Thymus (tissue), 11 donors: ENCODE results near the gene TCL1A. TPM values are rescaled to one million over a fixed set of nuclear protein-coding genes. Genes with fewer than 3 reads are reported as not detected.

Experiments used
- DNase-seq, 9 donors: peaks; one replicate each; pipeline ENCODE4 v3.0.0-alpha.2; 2013; ENCODE audit warnings: low spot score in 9 of 9, low read depth in 6 of 9, missing footprints in 1 of 9
- H3K27ac ChIP-seq, 2 donors: one replicate each; pipeline ENCODE4 v1.5.1; 2013; ENCODE audit warnings: control low read depth in 1 of 2, low read depth in 1 of 2, low read length in 1 of 2, mild to moderate bottlenecking in 1 of 2, moderate library complexity in 1 of 2
- H3K27me3 ChIP-seq, 2 donors: one replicate each; pipeline ENCODE4 v1.5.1; 2013; ENCODE audit warnings: low read length in 1 of 2; ENCODE audit not compliant: control insufficient read depth in 2 of 2, insufficient read depth in 1 of 2
- H3K36me3 ChIP-seq, 2 donors: one replicate each; pipeline ENCODE4 v1.5.1; 2013; ENCODE audit warnings: low read length in 1 of 2, mild to moderate bottlenecking in 1 of 2, moderate library complexity in 1 of 2; ENCODE audit not compliant: control insufficient read depth in 2 of 2, insufficient read depth in 2 of 2
- H3K4me1 ChIP-seq, 2 donors: one replicate each; pipeline ENCODE4 v1.5.1; 2013; ENCODE audit warnings: low read length in 2 of 2; ENCODE audit not compliant: control insufficient read depth in 2 of 2, insufficient read depth in 2 of 2
- H3K4me3 ChIP-seq, 2 donors: one replicate each; pipeline ENCODE4 v1.5.1; 2013; ENCODE audit warnings: low read length in 2 of 2, control low read depth in 1 of 2, mild to moderate bottlenecking in 1 of 2
- H3K9me3 ChIP-seq, 2 donors: one replicate each; pipeline ENCODE4 v1.5.1; 2013; ENCODE audit warnings: low read length in 1 of 2, mild to moderate bottlenecking in 1 of 2; ENCODE audit not compliant: control insufficient read depth in 2 of 2, insufficient read depth in 1 of 2
- WGBS: extraction: QIAGEN DNeasy Blood & Tissue Kit; methylation state at CpG from one replicate; pipeline ENCODE4 v1.1.7; 2013; 5-methylcytosine and 5-hydroxymethylcytosine counted together
- polyA plus RNA-seq: library from polyadenylated mRNA; stranded (reverse); fragments of 200-250 nt; gene quantifications from one replicate; pipeline ENCODE4 v1.2.3, GENCODE V29; 2013
- total RNA-seq: library from RNA; stranded (reverse); fragments of 120-200 nt; gene quantifications from one replicate; pipeline ENCODE4 v1.2.4, GENCODE V29; 2013
- donor health status: healthy.

Gene TCL1A
- total and polyA plus RNA-seq, 2 donors: 6.4 to 9.5 TPM

DNA sequence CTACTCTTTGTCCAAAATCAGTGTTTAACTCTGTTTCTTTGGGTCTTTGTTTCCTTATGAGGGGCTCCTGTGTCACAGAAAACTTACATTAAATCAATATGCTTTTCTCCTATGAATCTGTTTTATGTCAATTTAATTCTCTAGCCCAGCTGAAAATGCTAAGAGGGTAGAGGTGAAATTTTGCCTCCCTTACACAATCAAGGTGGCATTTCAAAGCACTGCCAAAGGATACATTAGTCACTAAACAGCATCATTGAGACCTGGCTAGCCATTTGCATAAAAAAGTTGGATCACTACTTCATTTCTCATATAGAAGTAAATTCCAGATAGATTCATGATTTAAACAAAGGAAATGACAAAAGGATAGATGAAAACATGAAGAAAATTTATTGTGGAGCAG is 15.6 kb downstream of the TCL1A start:
- no peaks in the 10 kb centered on the region for H3K9me3 ChIP-seq
- no peak overlapping the region for H3K4me3 ChIP-seq
- H3K27me3 ChIP-seq: peaks cover 2 to 4% of the 10 kb centered on the region in 2 donors
- no peaks in the 10 kb centered on the region for H3K4me1 ChIP-seq
- DNase-seq: no peak
- no peak overlapping the region for H3K27ac ChIP-seq
- no peaks in the 10 kb centered on the region for H3K36me3 ChIP-seq

DNA sequence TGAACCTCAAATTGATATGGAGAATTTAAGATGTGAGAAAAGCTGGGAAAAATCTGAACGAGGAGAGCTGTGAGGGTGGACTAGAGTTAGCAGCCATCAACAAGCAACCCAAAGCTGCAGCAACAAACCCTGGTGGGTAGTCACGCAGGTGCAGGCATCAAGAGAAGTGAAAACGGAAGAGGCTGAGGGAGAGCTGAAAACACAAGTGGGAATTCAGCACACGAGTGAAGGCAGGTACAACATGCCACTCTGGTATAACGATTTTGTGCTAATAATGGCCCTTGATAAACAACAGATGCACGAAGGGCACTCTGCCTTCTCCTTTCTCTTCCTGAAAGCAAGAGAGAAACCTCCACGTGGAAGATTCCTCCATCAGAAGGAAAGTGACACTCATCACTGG is 16.2 kb downstream of the TCL1A start:
- DNase-seq: no peak
- Histone ChIP-seq H3K27me3 (peaks cover 3 to 4% of the 10 kb centered on the region in 2 donors), H3K9me3 (no peaks in the 10 kb centered on the region), H3K4me3 (no peak overlapping the region), H3K4me1 (no peaks in the 10 kb centered on the region), H3K36me3 (no peaks in the 10 kb centered on the region), H3K27ac (no peak overlapping the region)
- 74% methylated on average over 7 of the region's 7 CpGs for WGBS

DNA sequence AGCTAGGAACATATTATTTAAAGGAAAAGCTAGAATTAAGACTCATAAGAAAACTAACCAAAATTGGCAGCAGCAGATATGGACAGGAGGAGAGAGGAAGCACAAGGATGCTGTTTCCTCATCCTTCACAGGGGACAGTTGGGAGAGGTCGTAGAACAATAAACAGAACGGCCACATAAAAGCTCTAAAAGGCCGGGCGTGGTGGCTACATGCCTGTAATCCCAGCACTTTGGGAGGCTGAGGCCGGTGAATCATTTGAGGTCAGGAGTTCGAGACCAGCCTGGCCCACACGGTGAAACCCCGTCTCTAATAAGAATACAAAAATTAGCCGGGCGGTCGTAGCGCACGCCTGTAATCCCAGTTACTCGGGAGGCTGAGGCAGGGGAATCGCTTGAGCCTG is 17.2 kb downstream of the TCL1A start:
- Histone ChIP-seq H3K27me3 (peaks cover 2 to 3% of the 10 kb centered on the region in 2 donors), H3K36me3 (no peaks in the 10 kb centered on the region), H3K27ac (no peak overlapping the region), H3K4me1 (no peaks in the 10 kb centered on the region), H3K9me3 (no peaks in the 10 kb centered on the region), H3K4me3 (no peak overlapping the region)
- 80% methylated on average over 15 of the region's 15 CpGs for WGBS
- no peak for DNase-seq

DNA sequence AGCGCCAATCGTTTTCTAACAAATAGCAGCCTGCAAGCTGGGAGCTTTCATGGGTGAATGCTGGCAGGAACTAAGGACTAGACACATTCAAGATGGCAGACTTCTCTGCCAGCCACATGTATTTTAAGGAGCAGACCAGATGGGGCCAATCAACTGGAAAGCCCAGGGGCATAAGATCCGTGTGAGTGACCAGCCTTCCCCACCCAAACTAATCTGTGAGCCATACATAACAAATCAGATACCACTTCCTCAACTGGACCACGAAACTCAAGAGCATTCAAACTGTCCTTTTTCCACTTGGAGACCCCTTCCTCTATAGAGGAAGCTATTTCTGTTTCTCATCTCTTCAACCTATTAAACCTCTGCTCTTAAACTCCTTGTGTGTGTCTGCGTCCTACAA is 18.0 kb downstream of the TCL1A start:
- Histone ChIP-seq H3K4me1 (no peaks in the 10 kb centered on the region), H3K9me3 (no peaks in the 10 kb centered on the region), H3K36me3 (no peaks in the 10 kb centered on the region), H3K27me3 (peaks cover 0 to 3% of the 10 kb centered on the region in 2 donors), H3K4me3 (no peak overlapping the region), H3K27ac (no peak overlapping the region)
- WGBS: 69% methylated on average over 5 of the region's 5 CpGs
- DNase-seq: no peak

DNA sequence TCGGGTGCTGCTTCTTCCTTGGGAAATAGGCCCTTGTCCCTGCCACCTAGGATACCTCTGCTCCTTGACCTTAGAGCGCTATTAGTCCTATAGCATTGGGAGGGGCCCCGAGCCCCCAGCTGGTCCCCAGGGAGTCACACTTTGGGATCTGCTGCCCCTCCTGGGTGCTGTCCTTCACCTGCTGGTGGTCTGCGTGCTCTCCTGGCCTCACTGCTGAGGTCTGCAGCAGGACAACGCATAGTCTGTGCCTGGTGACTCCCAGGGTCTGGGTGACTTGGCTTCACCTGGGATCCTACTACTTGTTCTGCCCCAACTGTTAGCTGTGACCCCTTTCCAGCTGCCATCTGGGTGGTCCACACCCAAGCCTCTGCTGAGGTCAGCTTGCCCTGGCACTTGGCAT is 18.9 kb downstream of the TCL1A start:
- no peaks in the 10 kb centered on the region for H3K9me3 ChIP-seq
- H3K4me1 ChIP-seq: no peaks in the 10 kb centered on the region
- H3K36me3 ChIP-seq: no peaks in the 10 kb centered on the region
- H3K27ac ChIP-seq: no peak overlapping the region
- no peak for DNase-seq
- H3K27me3 ChIP-seq: peaks cover 0 to 3% of the 10 kb centered on the region in 2 donors
- WGBS: 64% methylated on average over 5 of the region's 5 CpGs
- H3K4me3 ChIP-seq: no peak overlapping the region

DNA sequence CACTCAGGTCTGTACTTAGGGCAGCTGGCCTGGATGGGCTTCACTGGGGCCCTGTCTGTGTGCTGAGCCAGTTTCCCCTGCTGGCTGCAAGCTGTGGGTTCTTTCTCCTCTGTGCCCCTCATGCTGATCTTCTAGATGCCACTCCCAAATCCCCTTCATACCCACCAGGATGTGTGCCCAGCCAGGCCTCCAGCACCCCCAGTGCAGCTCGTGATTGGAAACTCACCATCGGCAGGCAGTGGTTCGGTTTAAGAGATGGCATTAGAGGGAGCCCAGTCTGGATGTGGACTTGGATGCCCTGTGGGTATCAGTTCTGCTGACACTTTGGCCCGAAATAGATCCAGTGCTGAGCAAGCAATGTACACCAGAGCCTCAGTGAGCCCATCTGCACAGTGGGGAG is 21.8 kb downstream of the TCL1A start:
- Histone ChIP-seq H3K27me3 (peaks cover 0 to 3% of the 10 kb centered on the region in 2 donors), H3K9me3 (no peaks in the 10 kb centered on the region), H3K27ac (no peak overlapping the region), H3K4me3 (no peak overlapping the region), H3K36me3 (no peaks in the 10 kb centered on the region), H3K4me1 (no peaks in the 10 kb centered on the region)
- WGBS: 98% methylated on average over 4 of the region's 4 CpGs
- DNase-seq: no peak

DNA sequence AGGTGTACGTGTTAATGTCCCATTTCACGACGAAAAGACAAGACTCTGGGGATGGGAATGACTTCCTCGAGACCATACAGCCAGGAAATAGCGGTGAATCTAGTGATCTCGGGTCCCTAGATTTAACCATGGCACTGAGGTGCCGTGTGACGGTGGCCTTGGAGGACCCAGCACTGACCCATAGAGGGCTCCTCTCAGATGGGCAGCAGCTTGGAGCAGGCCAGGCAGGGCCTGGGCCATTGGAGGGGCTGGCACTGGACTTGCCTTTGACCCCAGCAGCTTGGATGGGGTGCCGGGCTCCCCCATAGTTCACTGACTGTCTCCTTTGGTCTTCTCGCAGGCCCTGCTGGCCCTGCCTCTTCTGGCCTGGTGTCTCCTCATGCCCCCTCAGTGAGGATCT is 22.3 kb downstream of the TCL1A start:
- Histone ChIP-seq H3K9me3 (no peaks in the 10 kb centered on the region), H3K27me3 (peaks cover 0 to 3% of the 10 kb centered on the region in 2 donors), H3K36me3 (no peaks in the 10 kb centered on the region), H3K4me3 (no peak overlapping the region), H3K4me1 (no peaks in the 10 kb centered on the region), H3K27ac (no peak overlapping the region)
- DNase-seq: no peak
- WGBS: 95% methylated on average over 10 of the region's 10 CpGs

DNA sequence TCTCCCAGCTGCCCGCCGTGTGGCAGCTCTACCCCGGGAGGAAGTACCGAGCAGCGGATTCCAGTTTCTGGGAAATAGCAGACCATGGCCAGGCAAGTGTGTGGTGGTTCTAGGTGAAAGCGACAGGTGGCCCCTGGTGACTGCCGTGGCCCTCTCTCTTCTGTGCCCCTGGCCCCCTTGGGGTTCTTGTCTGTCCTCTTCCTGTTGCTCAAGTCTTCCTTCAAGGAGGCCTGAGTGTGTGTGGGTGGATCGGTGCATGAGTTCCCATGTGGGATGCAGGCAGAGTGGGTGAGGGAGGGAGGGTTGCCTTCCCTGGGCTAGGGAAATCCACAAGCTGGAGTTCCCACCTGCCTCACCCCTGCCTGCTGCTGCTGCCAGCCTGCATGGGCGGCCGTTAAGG is 23.1 kb downstream of the TCL1A start:
- no peak for DNase-seq
- Histone ChIP-seq H3K4me3 (no peak overlapping the region), H3K4me1 (no peaks in the 10 kb centered on the region), H3K9me3 (no peaks in the 10 kb centered on the region), H3K36me3 (no peaks in the 10 kb centered on the region), H3K27ac (no peak overlapping the region), H3K27me3 (peaks cover 0 to 3% of the 10 kb centered on the region in 2 donors)
- 88% methylated on average over 10 of the region's 10 CpGs for WGBS

DNA sequence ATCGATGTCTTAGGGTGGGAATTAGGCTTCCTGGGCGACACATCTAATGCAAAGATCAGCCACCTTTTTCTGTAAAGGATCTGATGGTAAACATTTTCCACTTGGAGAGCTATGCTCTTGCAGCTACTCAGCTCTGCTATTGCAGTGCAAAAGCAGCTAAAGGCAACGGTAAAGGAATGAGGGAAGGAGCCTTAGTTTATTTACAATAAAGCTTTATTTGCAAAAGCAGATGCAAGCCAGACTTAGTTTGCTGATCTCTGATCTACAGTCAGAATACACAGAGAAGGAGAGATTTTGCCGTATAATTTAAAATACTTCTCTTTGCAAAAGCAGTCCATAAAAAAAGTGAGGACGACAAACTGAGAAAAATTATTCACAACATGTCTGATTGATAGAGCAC is 24.5 kb downstream of the TCL1A start:
- no peak overlapping the region for H3K4me3 ChIP-seq
- no peaks in the 10 kb centered on the region for H3K9me3 ChIP-seq
- 66% methylated on average over 5 of the region's 5 CpGs for WGBS
- H3K4me1 ChIP-seq: no peaks in the 10 kb centered on the region
- DNase-seq: no peak
- H3K36me3 ChIP-seq: no peaks in the 10 kb centered on the region
- peaks cover 0 to 3% of the 10 kb centered on the region in 2 donors for H3K27me3 ChIP-seq
- H3K27ac ChIP-seq: no peak overlapping the region

DNA sequence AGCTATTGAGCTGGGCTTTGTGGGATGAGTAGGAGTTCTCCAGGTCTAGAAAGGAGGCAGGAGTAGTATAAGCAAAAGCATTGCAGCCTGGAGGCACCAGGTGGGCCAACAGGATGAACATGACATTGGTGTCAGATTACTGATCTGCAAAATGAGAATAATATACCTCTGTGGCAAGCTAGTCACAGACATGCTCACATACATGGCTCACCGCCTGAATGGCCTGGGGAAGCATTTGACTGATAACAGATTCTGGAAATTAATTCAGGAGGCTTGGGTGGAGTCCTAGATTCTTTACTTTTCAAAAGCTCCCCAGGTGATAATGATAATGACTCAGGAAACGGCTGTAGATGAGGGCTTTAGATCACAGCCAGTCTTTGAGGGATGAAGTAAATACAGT is 27.0 kb downstream of the TCL1A start:
- no peaks in the 10 kb centered on the region for H3K36me3 ChIP-seq
- H3K4me1 ChIP-seq: no peaks in the 10 kb centered on the region
- DNase-seq: no peak
- H3K27me3 ChIP-seq: no peaks in the 10 kb centered on the region
- H3K9me3 ChIP-seq: no peaks in the 10 kb centered on the region
- no peak overlapping the region for H3K4me3 ChIP-seq
- no peak overlapping the region for H3K27ac ChIP-seq
- 79% methylated on average over 2 of the region's 2 CpGs for WGBS
